Forelimb muscle (tissue), 1 donor: Measurements from ENCODE around the gene F8. TPM values are rescaled to one million over a fixed set of nuclear protein-coding genes. Genes with fewer than 3 reads are reported as not detected.
"Not testable (repeated sequence)": the region's sequence is repeated elsewhere in the genome, so short reads cannot be mapped to it uniquely, and the experiment has no call there.

Experiments used
- DNase-seq: peaks from one replicate; pipeline ENCODE4 v3.0.0-alpha.2; 2013; ENCODE audit warnings: low read depth
- polyA plus RNA-seq: library from polyadenylated mRNA; unstranded; fragments of 120-200 nt; gene quantifications from one replicate; pipeline ENCODE4 v1.2.1, GENCODE V29; 2013; ENCODE audit not compliant: insufficient read length

The F8 gene
- polyA plus RNA-seq, 1 donor = 5.1 TPM

DNA sequence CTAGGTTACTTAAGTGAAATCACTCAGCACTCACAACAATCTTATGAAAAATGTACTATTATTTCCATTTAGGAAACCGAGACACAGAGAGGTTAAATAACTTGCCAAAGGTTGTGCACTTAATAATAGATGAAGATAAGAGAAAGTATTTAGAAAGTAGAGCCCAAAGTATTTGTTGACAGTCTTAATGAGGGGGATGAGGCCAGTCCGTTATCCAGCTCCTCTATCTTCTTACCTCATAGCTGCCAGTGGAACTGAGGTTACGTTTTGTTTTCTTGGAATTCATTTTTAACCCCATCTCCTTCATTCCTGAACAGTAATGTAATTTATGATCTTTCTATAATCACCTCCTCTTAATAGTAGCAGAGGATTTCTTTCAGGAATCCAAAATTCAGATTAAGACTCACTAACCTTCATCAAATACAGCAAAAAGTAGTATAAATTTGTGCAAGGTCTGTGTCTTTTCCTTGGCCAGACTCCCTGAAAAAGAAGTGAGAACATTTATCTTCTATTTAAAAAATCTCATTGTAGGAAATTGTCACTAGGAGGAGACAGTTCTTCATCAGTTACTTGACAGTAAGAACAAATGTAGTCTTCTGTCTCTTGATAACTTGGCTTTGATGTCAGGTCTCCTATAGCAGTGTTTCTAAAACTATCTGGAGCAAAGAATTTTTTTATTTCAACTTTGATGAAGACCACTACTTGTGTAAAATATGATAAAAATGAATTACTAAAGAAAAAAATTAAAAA, 35.5 kb downstream of the F8 start:
- no peak for DNase-seq

GRCh38 chrX:154981116-154981411, 41.5 kb downstream of the F8 start:
- DNase-seq = no peak

DNA sequence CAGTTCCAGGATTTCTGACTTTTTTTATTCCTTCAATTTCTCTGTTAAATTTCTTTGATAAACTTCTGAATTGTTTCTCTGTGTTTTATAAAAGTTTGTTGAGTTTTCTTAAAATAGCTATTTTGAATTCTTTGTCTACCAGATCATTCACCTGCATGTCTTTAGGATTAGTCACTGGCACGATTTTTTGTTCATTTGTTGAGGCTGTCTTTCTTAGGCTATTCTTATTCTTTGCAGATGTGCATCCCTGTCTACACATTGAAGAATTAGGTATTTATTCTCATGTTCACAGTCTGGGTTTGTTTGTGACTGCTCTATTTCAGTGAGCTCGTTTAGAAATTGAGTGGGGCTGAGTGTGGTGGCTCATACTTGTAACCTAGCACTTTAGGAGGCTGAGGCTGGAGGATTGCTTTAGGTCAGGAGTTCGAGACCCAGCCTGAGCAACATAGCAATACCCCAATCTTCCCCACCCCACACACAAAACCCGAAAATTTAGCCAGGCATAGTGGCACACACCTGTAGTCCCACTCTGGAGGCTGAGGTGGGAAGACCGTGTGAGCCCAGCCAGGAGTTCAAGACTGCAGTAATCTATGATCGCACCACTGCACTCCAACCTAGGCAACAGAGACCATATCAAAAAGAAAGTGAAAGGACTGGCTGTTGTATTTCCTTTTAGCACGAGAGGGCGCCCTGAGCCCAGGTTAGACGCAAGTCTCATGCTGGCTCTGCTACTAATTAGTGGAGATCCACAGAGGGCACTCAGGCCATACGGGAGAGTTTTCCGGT, 42.0 kb downstream of the F8 start:
- peak; percentile 16 for DNase-seq

- no peak for DNase-seq
Observed at GRCh38 chrX:154979629-154980028, 42.9 kb downstream of the F8 start.

- no peak for DNase-seq
Observed at GRCh38 chrX:154968353-154968752, 54.2 kb downstream of the F8 start.

DNA sequence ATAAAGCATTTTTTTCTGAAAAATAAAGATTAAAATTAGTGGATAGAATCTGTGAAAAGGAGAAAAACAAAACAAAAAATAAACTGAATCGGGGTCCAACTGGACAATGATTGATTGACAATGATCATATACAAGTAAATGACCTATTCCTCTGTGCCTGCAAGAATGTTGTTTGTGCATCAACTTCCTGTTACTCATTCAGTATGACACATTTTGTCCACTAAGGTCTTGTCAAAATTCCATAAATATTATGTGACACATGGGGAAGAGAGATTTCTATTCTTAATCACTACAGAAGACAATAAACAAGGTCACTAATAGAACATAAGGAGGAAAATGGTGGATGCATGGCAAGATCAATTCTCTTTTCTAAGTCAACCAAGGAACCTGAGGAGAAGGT, 54.9 kb downstream of the F8 start:
- no peak for DNase-seq

DNA sequence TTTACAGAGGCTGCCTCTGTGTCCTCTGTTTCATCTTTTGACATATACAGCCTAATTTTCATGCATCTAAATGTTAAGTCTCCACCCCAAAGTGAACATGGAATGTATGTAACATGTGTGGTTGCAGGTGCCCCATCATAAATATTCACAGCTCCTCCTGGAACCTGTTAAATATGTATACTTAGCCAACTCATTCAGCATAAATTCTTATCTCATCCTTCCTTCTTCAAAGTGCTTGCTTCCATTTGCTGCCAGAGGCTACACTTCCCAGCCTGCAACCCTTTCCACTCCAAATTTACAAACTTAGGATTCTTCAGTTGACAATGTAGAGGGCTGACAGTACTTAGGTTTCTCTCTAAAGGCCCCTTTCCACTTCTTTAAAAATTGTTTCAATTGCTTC, 60.6 kb downstream of the F8 start:
- no peak for DNase-seq

DNA sequence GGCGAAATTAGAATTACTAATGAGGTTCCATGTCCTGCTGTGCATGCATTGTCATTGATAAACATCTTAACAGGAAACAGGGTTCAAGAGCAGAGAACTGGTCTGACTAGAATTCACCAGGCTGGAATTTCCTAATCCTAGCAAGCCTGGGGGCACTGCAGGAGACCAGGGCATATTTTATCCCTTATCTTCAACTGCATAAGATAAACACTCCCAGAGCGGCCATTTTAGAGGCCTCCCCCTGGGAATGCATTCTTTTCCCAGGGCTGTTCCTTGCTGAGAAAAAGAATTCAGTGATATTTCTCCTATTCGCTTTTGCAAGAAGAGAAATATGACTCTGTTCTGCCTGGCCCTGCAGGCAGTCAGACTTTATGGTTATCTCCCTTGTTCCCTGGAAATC, 66.7 kb downstream of the F8 start:
- DNase-seq = not testable (repeated sequence)

- DNase-seq = not testable (repeated sequence)
Observed at GRCh38 chrX:154939265-154939664, 83.3 kb downstream of the F8 start.

GRCh38 chrX:154924771-154925170, 97.8 kb downstream of the F8 start:
- DNase-seq = not testable (repeated sequence)

- DNase-seq = peak; percentile 46
Observed at GRCh38 chrX:154918060-154918483, 104.5 kb downstream of the F8 start.

- DNase-seq = no peak
Observed at GRCh38 chrX:154914052-154914451, 108.5 kb downstream of the F8 start.

- DNase-seq = not testable (repeated sequence)
Observed at GRCh38 chrX:154910528-154910927, 112.0 kb downstream of the F8 start.

DNA sequence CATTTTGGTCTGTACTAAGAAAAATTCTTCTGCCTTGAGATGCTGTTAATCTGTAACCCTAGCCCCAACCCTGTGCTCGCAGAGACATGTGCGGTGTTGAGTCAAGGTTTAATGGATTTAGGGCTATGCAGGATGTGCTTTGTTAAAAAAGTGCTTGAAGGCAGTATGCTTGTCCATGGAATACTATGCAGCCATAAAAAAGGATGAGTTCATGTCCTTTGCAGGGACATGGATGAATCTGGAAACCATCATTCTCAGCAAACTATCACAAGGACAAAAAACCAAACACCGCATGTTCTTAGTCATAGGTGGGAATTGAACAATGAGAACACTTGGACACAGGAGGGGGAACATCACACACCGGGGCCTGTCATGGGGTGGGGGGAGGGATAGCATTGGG, 112.5 kb downstream of the F8 start:
- DNase-seq = not testable (repeated sequence)

DNA sequence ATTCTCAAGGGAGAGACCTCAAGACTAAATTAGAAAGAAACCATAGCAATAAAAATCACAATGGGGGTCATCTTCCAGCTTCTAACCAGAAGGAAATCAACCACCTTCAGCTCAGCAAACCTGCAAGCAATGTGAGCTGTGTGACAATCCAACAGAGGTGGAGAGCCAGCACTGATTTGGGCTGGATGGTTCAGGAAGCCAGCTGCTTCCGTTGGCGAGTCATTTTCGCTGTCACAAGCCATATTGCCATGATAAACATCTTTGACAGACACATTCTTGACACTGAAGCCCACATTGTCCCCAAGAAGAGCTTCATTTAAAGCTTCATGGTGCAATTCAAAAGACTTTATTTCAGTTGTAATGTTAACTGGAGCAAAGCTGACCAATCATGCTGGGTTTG, 113.7 kb downstream of the F8 start:
- no peak for DNase-seq

- no peak for DNase-seq
Observed at GRCh38 chrX:154902408-154902807, 120.1 kb downstream of the F8 start.

DNA sequence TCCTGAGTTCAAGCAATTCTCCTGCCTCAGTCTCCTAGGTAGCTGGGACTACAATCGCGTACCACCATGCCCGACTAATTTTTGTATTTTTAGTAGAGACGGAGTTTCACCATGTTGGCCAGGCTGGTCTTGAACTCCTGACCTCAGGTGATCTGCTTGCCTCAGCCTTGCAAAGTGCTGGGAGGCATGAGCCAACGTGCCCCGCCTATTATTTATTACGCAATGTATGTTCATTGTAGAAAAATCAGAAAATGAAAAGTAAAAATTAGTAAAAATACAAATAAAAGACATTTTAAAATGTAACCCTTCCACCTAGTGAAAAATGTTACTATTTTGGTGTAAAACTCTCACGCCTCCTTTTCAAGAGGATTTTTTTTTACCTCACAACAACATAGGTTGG, 122.2 kb downstream of the F8 start:
- DNase-seq = no peak

- no peak for DNase-seq
Observed at GRCh38 chrX:154892296-154892695, 130.2 kb downstream of the F8 start.

DNA sequence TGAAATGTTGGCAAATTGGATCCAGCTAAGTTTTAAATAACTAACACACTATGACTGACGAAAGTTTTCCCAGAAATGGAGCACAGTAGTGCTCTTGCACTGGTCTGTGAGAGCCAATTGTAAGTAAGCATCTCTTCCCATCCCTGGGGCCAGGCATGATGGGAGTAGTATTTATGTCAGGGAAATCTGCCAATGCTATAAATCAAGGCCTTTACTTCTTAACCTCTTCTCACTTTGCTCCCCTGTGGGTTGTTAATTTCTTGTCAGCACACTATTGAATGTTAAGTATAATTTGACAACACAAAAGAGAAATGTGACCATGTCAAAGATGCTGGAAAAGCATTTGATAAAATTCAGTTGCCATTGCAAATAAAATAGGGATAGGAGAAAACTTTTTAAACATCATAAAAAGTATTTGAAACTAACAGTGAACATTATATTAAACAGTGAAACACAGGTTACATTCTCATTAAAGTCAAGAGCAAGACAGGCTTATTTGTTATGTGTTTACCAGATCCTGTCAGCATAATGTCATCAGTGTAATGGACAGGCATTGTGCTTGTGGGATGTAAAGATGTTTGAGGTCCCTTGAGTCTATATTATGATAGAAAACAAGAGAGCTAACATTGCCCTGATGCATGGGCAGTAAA, 131.4 kb downstream of the F8 start:
- no peak for DNase-seq

DNA sequence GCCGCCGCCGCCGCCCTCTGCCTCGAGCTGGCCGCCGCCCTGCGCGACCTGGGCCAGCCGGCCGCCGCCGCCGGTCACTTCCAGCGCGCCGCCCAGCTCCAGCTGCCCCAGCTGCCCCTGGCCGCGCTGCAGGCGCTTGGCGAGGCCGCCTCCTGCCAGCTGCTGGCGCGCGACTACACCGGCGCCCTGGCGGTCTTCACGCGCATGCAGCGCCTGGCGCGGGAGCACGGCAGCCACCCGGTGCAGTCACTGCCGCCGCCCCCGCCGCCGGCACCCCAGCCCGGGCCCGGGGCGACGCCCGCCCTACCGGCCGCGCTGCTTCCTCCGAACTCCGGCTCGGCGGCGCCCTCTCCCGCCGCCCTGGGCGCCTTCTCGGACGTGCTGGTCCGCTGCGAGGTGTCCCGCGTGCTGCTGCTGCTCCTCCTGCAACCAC, 135.7 kb downstream of the F8 start:
- DNase-seq = not testable (repeated sequence)

DNA sequence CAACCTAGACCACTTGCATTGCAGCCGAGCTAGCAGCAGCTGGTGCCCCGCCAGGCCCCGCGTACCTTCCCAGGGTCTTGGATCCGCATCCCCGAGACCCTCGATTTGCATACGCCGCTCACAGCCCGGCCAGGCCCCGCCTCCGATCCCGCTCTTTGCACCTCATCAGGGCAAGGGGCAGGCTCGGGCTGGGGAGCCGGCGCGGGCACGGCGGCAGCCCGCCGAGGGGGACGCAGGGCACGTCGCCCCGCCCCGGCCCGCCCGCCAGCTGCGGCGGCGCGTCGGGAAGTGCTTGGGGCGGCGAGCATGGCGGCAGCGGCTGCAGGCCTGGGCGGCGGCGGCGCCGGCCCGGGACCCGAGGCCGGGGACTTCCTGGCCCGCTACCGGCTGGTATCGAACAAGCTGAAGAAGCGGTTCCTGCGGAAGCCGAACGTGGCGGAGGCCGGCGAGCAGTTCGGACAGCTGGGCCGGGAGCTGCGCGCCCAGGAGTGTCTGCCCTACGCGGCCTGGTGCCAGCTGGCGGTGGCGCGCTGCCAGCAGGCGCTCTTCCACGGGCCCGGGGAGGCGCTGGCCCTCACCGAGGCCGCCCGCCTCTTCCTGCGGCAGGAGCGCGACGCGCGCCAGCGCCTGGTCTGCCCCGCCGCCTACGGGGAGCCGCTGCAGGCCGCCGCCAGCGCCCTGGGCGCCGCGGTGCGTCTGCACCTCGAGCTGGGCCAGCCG, 136.3 kb downstream of the F8 start, which contains the start of gene F8A1:
TSS of gene F8A1 (plus strand) at position 287 of the 720 bp plus-strand sequence. CDS start at position 307, 20 bp downstream.
- DNase-seq = not testable (repeated sequence)

DNA sequence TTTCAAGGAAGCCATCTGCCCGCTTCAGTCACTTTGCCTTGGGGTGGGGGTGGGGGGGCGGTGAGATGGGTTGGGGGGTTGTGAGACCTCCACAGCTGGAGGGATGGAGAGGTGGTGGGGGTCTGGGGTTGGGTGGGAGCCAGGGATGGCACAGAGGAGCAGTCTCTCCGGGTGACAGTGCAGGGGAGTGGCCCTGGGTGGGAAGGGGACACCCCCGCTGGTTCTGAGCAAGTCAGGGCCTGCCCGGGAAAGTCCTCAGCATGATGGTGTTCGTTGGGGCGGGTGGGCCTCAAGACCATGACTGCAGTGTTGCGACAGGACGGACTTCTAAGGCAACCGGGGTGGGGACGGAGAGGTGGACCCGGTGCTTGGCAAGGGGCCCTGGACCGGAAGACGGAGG, 137.0 kb downstream of the F8 start:
- not testable (repeated sequence) for DNase-seq
